Smooth muscle cell (in vitro differentiated cells): ENCODE data around the gene CYP39A1. TPM values are rescaled to one million over a fixed set of nuclear protein-coding genes. Genes with fewer than 3 reads are reported as not detected.

Experiments used
- DNase-seq: peaks from one replicate; lab custom pipeline; 2025; ENCODE audit not compliant: unreplicated experiment; lab: John Stamatoyannopoulos, UW
- H2AFZ ChIP-seq: fragments of 200-600 bp; sonication (generic); 2 replicates; pipeline ENCODE4 v1.6.0; 2016; ENCODE audit warnings: antibody characterized with exemption, low read depth, mild to moderate bottlenecking
- H3F3A ChIP-seq: fragments of 200-600 bp; sonication (generic); 2 replicates; pipeline ENCODE4 v1.6.0; 2017; ENCODE audit warnings: antibody characterized with exemption, low read depth
- H3K27ac ChIP-seq: fragments of 200-600 bp; sonication (generic); 2 replicates; pipeline ENCODE4 v1.5.1; 2016; ENCODE audit warnings: low read depth, mild to moderate bottlenecking
- H3K27me3 ChIP-seq: fragments of 200-600 bp; sonication (generic); 2 replicates; pipeline ENCODE4 v1.6.1; 2016; ENCODE audit warnings: low read depth, mild to moderate bottlenecking
- H3K36me3 ChIP-seq: fragments of 200-600 bp; sonication (generic); 2 replicates; pipeline ENCODE4 v1.5.1; 2016; ENCODE audit warnings: low read depth
- H3K4me1 ChIP-seq: fragments of 200-600 bp; sonication (generic); 2 replicates; pipeline ENCODE4 v1.5.1; 2016; ENCODE audit warnings: low read depth
- H3K4me2 ChIP-seq: fragments of 200-600 bp; sonication (generic); 2 replicates; pipeline ENCODE4 v1.6.0; 2016; ENCODE audit warnings: mild to moderate bottlenecking
- H3K4me3 ChIP-seq: fragments of 200-600 bp; sonication (generic); 2 replicates; pipeline ENCODE4 v1.5.1; 2016; ENCODE audit warnings: mild to moderate bottlenecking
- H3K79me2 ChIP-seq: fragments of 200-600 bp; sonication (generic); 2 replicates; pipeline ENCODE4 v1.6.0; 2016; ENCODE audit warnings: low read depth, mild to moderate bottlenecking
- H3K9ac ChIP-seq: fragments of 200-600 bp; sonication (generic); 2 replicates; pipeline ENCODE4 v1.6.0; 2016; ENCODE audit warnings: low read depth
- H3K9me3 ChIP-seq: fragments of 200-600 bp; sonication (generic); replicated peaks from 2 replicates; pipeline ENCODE4 v1.5.1; 2016; ENCODE audit warnings: low read depth
- H4K20me1 ChIP-seq: fragments of 200-600 bp; sonication (generic); 2 replicates; pipeline ENCODE4 v1.6.0; 2016; ENCODE audit warnings: low read depth
- CTCF ChIP-seq: fragments of 200-600 bp; sonication (generic); IDR thresholded peaks from 2 replicates; pipeline ENCODE4 v1.5.1; 2017; ENCODE audit warnings: borderline replicate concordance, mild to moderate bottlenecking, antibody characterized with exemption; ENCODE audit not compliant: insufficient read depth, poor library complexity, severe bottlenecking
- WGBS: methylation state at CpG from one replicate; pipeline ENCODE4 v1.1.7; 2016; ENCODE audit warnings: low lambda C conversion rate; 5-methylcytosine and 5-hydroxymethylcytosine counted together
- polyA plus RNA-seq: library from polyadenylated mRNA; unstranded; fragments of >200 nt; fragmentation: Nextera tagmentation; extraction: Ambion mirVana; gene quantifications from 2 replicates; pipeline ENCODE4 v1.2.1, GENCODE V29; 2016
- total RNA-seq: library from RNA; depleted of rRNA; stranded (reverse); fragments of >200 nt; gene quantifications from 2 replicates; pipeline ENCODE4 v1.2.3, GENCODE V29; 2014

The CYP39A1 gene
- total and polyA plus RNA-seq, 2 experiments from 2014 or later: 0.40 to 0.63 TPM

DNA sequence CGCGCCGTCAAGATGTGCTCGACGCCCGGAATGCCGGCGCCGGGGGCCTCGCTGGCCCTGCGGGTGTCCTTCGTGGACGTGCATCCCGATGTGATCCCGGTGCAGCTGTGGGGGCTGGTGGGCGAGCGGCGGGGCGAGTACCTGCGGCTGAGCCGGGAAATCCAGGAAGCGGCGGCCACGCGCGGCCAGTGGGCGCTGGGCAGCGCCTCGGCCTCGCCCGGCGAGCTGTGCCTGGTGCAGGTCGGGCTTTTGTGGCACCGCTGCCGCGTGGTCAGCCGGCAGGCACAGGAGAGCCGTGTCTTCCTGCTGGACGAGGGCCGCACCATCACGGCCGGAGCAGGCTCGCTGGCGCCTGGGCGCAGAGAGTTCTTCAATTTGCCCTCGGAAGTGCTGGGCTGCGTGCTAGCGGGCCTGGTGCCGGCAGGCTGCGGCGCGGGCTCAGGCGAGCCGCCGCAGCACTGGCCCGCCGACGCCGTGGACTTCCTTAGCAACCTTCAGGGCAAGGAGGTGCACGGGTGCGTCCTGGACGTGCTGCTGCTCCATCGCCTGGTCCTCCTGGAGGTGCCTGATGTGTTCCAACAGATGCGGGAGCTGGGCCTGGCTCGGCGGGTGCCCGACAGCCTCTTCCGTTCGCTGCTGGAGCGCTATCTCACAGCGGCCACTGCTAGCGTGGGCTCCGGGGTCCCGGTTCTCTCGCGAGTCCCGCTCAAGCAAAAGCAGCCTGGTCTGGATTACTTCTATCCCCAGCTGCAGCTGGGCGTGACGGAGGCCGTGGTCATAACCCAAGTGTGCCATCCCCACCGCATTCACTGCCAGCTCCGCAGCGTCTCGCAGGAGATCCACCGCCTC, 35.7 kb upstream of the CYP39A1 start:
- no peak for DNase-seq

DNA sequence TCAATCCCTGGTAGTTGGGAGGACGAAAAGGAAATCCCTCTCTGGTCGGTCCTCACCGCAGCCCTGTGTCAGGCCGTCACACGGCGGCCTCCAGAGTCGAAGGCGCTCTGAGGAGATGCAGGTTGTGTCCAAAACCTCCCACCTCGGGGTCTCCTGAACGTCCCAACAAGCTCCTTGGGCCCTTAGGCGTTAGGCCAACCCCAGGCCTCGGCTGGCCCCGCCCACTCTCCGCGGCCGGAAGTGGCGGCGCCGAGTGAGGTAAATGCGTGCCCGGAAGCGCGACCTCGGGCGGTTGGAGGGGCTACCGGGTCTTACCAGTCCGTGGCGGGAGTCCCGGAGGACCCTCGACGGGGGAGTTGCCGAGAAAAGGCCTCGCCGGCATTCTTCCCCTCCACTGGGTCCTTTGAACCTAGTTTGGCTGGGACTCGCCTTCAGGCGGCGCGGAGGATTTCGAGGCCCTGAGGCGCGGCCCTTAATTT, 35.0 kb upstream of the CYP39A1 start, which contains the start of gene TDRD6:
TDRD6 (plus strand) TSS at position 267 of the 479 bp plus-strand sequence. CDS start 244 bp downstream, outside the sequence.
- no peak within 1 kb of the TSS for H3K9ac ChIP-seq
- TF ChIP-seq CTCF: no peak
- H3F3A ChIP-seq: no peaks in the 10 kb centered on the region
- WGBS: 98% methylated on average over 38 of the region's 41 CpGs
- H3K4me3 ChIP-seq: no peak within 1 kb of the TSS
- no peak within 1 kb of the TSS for H3K27ac ChIP-seq
- H4K20me1 ChIP-seq: no peaks in the 10 kb centered on the region
- H3K36me3 ChIP-seq: no peaks in the 10 kb centered on the region
- H3K4me1 ChIP-seq: no peaks in the 10 kb centered on the region
- no peaks in the 10 kb centered on the region for H3K79me2 ChIP-seq
- H3K27me3 ChIP-seq: peaks cover 20% of the 10 kb centered on the region
- H3K9me3 ChIP-seq: no peaks in the 10 kb centered on the region
- no peak within 1 kb of the TSS for H2AFZ ChIP-seq
- H3K4me2 ChIP-seq: no peak within 1 kb of the TSS
- no peak for DNase-seq

More for the DNA sequence above, 35.7 kb upstream of the CYP39A1 start:
- Histone ChIP-seq H4K20me1 (no peaks in the 10 kb centered on the region), H3K4me2 (no peak overlapping the region), H3K27me3 (peaks cover 20% of the 10 kb centered on the region), H3F3A (no peaks in the 10 kb centered on the region), H3K9ac (no peak overlapping the region), H3K79me2 (no peaks in the 10 kb centered on the region), H3K4me1 (no peaks in the 10 kb centered on the region), H3K9me3 (no peaks in the 10 kb centered on the region), H2AFZ (no peak overlapping the region), H3K4me3 (no peak overlapping the region), H3K27ac (no peak overlapping the region), H3K36me3 (no peaks in the 10 kb centered on the region)
- WGBS: 97% methylated on average over 72 of the region's 85 CpGs
- TF ChIP-seq CTCF: no peak

GRCh38 chr6:46684771-46685170, 32.2 kb upstream of the CYP39A1 start:
- H3K27ac ChIP-seq: peak overlapping the region; percentile 34

More at GRCh38 chr6:46684771-46685170, 32.2 kb upstream of the CYP39A1 start:
- Histone ChIP-seq H3K9ac (no peak overlapping the region), H3K4me2 (peak overlapping the region; percentile 40), H3K4me1 (no peaks in the 10 kb centered on the region), H3K27me3 (no peaks in the 10 kb centered on the region), H3K9me3 (no peaks in the 10 kb centered on the region), H2AFZ (no peak overlapping the region), H4K20me1 (no peaks in the 10 kb centered on the region), H3F3A (no peaks in the 10 kb centered on the region), H3K4me3 (no peak overlapping the region), H3K36me3 (no peaks in the 10 kb centered on the region), H3K79me2 (no peaks in the 10 kb centered on the region)
- 53% methylated on average over 4 of the region's 4 CpGs for WGBS
- TF ChIP-seq CTCF: no peak
- no peak for DNase-seq
